EL (cell line): Measurements from ENCODE around the gene LPCAT1.
A peak's percentile ranks its signal among the peaks of the same experiment; 100 is the strongest.

ENCODE experiments used
- DNase-seq: peaks from one replicate; pipeline ENCODE4 v3.0.0-alpha.2; 2016

Gene LPCAT1

GRCh38 chr5:1555011-1555807 lies 31.4 kb upstream of the LPCAT1 start:
- DNase-seq, result peak; percentile 82

GRCh38 chr5:1554410-1554967 lies 30.7 kb upstream of the LPCAT1 start:
- no peak for DNase-seq

GRCh38 chr5:1553539-1554409 lies 30.0 kb upstream of the LPCAT1 start:
- no peak for DNase-seq

- no peak for DNase-seq
These were observed 28.9 kb upstream of the LPCAT1 start for GRCh38 chr5:1552521-1553255.

GRCh38 chr5:1551426-1552301 lies 27.9 kb upstream of the LPCAT1 start:
- DNase-seq, result no peak

GRCh38 chr5:1550287-1551076 lies 26.7 kb upstream of the LPCAT1 start:
- no peak for DNase-seq

GRCh38 chr5:1549475-1550030 lies 25.8 kb upstream of the LPCAT1 start:
- no peak for DNase-seq

- DNase-seq, result no peak
These were observed 25.1 kb upstream of the LPCAT1 start for GRCh38 chr5:1548702-1549474.

GRCh38 chr5:1547655-1548054 lies 23.9 kb upstream of the LPCAT1 start:
- no peak for DNase-seq

- DNase-seq, result no peak
These were observed 23.5 kb upstream of the LPCAT1 start for GRCh38 chr5:1547236-1547635.

GRCh38 chr5:1546556-1546955 lies 22.8 kb upstream of the LPCAT1 start:
- no peak for DNase-seq

GRCh38 chr5:1545805-1546355 lies 22.1 kb upstream of the LPCAT1 start:
- no peak for DNase-seq

GRCh38 chr5:1545126-1545804 lies 21.5 kb upstream of the LPCAT1 start:
- no peak for DNase-seq

GRCh38 chr5:1544294-1544961 lies 20.7 kb upstream of the LPCAT1 start:
- DNase-seq, result no peak

- no peak for DNase-seq
These were observed 19.9 kb upstream of the LPCAT1 start for GRCh38 chr5:1543398-1544293.

- DNase-seq, result peak; percentile 44
These were observed 19.0 kb upstream of the LPCAT1 start for GRCh38 chr5:1542781-1543180.

GRCh38 chr5:1541702-1542400 lies 18.1 kb upstream of the LPCAT1 start:
- DNase-seq, result no peak
